Stimulated activated CD4-positive, alpha-beta T cell treated with anti-CD3 and anti-CD28 coated beads, Interleukin-2, amount 100 ng/mL, for 48 hours (primary cell): ENCODE results near the gene MYOF.
A peak's percentile ranks its signal among the peaks of the same experiment; 100 is the strongest.
"Not testable (repeated sequence)": the region's sequence is repeated elsewhere in the genome, so short reads cannot be mapped to it uniquely, and the experiment has no call there.

Source experiments
- DNase-seq, 2 donors: peaks; one replicate each; pipeline ENCODE4 v3.0.0-alpha.2; 2020

Gene MYOF

GRCh38 chr10:93334901-93335327 is 147.2 kb downstream of the MYOF start:
- DNase-seq = no peak

GRCh38 chr10:93334181-93334580 is 148.0 kb downstream of the MYOF start:
- DNase-seq = no peak

- no peak for DNase-seq
Measured at GRCh38 chr10:93333278-93333978, 148.7 kb downstream of the MYOF start.

GRCh38 chr10:93330824-93331223 is 151.3 kb downstream of the MYOF start:
- no peak for DNase-seq

DNA sequence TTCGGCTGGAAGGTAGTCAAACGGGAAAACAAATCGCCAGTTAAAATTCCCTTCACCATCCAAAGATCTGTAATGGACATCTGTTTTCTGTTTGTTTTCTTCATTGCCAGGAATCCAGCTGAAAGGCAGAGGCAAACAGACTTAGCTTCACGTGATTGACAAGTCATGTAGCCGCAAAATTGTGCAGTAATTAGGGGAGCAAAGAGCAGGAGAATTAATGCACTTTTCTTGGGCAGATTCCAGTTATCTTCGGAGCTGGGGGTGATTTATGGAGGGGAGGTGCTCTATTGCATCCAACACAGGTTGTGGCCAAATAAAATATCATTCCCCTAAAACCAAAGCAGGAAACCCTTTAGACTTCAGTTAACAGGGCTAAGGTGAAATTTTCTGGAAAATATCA is 162.2 kb downstream of the MYOF start:
- DNase-seq = no peak

DNA sequence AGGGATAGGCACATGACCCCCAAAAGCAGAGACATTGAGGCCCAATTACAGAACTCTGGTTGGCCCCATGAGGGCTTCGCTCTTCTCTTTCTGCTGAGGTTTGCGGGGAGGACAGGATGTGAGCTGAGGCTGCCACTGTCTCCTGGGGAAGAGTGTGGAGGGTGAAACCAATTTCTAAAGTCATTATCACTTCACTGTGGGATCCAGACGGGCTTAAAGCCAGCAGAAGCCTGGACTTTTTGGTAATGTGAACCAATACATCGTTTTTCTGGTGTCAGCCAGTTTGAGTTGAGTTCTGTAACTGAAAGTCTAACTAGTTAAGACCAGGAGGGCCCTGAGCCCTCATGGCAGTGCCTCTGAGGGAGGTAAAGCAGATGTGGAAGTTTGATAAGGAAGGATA is 163.0 kb downstream of the MYOF start:
- DNase-seq = no peak

DNA sequence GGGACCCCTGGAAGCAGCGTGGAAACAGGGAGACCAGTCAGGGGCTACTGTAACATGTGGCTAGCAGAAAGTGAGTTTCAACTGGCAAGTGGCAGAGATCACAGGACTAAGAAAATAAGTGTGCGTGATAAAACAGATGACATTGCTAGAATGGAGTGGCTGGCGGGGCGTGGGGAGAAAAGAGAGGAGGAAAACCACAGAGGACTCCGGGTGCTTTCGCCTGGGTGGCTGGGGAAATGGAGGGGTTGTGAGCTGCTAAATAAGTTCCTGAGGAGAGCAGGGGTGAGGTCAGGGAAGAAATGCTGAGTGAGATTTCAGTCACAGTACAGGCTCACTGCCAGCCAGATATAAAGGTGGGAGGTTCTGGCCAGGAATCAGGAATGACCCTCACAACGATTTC is 166.9 kb downstream of the MYOF start:
- DNase-seq = no peak

GRCh38 chr10:93314656-93315055 is 167.5 kb downstream of the MYOF start:
- DNase-seq = not testable (repeated sequence)

DNA sequence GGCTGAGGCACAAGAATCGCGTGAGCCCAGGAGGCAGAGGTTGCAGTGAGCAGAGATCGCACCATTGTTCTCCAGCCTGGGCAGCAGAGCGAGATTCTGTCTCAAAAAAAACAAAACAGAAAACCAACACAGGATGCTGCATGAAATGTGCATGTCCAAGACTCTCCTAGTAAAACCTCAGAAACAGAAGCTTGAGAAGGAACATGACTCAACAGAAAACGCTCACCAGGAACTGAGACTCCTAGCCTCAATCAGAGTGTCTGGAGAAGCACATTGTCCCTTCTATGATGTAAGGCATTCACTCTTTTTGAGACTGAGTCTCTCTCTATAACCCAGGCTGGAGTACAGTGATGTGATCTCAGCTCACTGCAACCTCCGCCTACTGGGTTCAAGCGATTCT is 168.3 kb downstream of the MYOF start:
- DNase-seq = no peak

DNA sequence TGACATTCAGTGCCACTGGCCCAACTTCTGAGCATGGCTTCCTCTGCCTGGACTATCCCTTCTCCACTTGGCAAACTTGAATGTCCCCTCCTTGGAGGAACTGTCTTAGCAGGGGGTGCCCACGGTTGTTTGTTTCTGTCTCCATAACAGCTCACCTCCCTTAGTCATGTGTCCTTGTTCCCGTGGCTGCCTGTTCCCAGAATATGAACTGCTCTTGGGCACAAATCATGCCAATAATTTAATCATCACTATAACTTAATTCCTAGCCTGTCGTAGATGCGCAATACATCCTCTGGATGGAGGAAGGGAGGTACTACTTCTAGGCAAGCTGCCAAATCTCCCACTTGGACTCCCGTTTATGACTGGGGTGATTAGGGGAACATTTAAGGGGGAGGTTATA is 173.1 kb downstream of the MYOF start:
- DNase-seq = no peak

DNA sequence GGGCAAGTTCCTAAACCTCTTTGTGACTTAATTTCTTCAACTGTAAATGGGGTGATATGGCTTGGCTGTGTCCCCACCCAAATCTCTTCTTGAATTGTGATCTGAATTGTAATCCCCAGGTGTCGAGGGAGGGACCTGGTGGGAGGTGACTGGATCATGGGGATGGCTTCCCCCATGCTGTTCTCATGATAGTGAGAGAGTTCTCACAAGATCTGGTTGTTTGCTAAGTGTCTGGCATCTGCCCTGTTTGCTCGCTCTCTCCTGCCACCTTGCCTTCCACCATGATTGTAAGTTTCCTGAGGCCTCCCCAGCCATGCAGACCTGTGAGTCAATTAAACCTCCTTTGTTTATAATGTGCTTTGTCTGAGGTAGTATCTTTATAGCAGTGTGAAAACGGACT is 177.0 kb downstream of the MYOF start:
- DNase-seq = no peak

DNA sequence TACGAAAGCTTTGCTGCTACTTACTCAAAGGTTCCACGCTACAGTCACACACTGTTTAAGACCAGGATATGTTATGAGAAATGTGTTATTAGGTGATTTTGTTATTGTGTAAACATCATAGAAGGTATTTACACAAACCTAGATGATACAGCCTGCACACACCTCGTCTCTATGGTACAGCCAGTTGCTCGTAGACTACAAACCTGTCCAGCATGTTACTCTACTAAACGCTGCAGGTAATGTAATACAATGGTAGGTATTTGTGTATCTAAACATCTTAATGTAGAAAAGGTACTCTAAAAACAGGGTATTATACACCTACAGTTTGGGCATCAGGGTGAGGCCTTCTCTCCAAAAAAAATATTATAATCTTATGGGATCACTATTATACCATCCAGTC is 181.2 kb downstream of the MYOF start:
- no peak for DNase-seq

DNA sequence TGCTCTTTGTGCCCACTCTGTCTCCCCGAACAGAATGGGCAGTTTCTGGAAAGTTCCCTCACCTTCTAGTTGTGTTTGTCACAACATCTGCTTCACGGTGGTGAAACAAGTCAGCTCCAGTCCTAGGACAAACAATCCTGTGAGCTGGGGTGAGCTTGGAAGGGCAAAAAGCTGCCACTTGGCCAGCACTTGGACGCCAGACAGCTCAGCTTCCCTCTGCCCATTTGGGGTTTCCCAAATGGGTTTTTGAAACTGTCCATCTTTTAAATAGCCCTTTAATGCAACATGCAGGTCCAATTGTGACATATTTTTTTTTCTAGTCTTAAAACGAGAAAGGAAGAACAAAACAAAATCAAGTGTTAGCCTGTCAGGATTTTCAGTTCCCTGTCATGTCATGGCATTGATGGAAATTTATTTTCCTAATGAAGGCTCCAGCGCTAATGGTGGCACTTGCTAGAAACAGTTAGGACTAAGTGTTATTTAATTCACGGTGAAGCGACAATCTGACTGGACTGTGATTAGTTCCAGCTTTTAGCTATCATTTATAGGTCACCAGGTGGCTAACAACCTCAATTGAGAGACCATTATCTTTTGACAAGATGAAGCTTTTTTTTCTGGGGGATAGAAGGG is 181.7 kb downstream of the MYOF start:
- no peak for DNase-seq

DNA sequence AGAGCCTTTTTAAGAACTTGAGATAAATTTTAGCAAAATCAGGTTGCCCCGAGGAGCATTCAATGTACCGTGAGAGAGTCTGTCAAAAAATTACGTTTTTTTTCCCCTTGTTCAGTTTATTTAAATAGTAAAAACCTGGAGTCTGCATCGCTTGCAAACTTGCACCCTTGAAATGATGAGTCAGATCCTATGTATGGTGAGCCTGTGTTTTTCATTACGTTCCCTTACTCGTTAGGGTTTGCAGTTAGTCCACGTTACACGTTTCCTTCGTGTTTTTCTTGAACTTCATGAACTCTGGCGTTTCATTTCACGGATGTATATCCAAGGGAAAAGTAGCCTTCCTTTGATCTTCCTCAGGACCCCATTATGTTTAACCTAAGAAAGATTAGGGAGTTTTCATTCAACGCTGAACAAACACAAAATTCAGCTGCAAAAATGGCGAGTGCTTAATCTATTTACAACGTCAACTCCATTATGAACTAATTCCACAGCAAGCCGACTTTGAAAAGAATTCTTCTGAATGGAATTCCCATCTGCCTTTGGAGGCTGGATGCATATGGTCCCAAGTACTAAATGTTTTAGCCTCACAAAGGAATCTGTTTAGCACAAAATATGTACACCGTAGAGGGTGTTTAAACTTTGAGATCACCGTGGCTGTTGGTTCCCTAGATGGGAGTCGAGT is 182.4 kb downstream of the MYOF start:
- no peak for DNase-seq

DNA sequence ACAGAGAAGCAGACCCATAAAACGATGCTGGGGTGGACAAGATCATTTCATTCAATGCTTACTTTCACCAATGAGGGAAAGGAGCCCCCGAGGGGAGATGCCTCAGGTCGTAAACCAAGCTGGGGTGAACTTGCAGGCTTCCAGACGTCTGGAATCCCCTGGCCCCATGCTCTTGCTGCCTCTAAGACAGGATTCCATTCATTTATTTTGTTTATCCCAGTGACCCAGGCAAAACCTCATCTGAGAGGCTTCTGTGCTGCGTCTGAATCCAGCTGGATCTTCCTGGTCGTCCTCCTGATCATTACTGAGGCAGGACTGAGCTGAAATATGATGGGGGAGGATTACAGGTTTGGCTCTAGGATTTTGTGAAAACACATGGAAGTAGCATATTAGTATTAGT is 182.9 kb downstream of the MYOF start:
- no peak for DNase-seq

GRCh38 chr10:93296151-93296550 is 186.0 kb downstream of the MYOF start:
- DNase-seq = no peak

GRCh38 chr10:93293999-93294398 is 188.1 kb downstream of the MYOF start:
- no peak for DNase-seq

GRCh38 chr10:93290661-93291354 is 191.3 kb downstream of the MYOF start:
- DNase-seq = no peak

DNA sequence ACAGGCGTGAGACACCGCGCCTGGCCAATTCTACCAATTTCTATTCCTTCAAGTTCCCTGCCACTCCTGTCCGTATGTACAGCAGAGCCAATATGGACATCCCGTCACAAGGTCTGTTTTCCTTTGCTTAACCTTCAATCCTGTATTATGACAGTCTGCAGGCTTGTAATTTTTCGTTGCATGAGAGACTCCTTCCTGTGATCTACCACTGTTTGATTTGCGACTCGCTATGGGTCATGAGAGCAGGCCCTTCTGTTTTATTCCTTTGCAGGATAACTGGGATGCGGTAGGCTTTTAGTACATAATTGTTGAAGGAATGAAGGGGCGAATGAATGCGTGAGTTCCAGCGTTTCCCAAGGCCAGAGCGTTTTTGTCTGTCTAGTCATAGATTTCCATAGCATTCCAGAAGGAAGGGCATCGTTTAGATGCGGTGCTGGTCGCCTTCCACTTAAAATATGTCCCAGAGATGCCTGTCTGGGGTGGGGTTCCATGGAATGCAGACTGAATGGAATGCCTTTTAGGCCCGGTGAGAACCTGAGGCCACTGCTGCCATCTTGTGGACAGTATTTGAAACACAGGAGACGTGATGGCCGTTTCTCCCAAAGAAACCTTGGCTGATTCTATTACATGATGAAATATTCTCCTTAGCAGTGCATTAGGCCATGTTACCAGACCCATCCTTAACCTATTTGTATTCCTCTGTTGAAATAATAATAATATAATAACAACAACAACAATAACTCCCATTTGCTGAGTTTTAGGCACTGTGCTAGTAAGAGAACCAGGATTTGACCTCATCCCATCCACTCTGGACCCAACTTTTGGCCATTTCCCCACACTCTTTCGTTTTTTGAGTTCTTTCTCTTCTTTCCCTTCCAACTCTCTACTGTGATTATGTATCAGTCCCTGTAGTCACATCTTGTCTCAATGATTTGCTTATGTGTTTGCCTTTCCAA is 193.2 kb downstream of the MYOF start:
- DNase-seq = peak; percentile 46 to 60

- no peak for DNase-seq
Measured at GRCh38 chr10:93287775-93288174, 194.4 kb downstream of the MYOF start.

- DNase-seq = not testable (repeated sequence)
Measured at GRCh38 chr10:93284246-93284645, 197.9 kb downstream of the MYOF start.

GRCh38 chr10:93281367-93281720 is 200.8 kb downstream of the MYOF start:
- no peak for DNase-seq
